GM12875 (cell line): ENCODE data around the gene ELMO1.

ENCODE experiments used
- H3K4me3 ChIP-seq: one replicate; pipeline ENCODE4 v1.5.1; 2011; ENCODE audit warnings: low read depth, low read length, control low read depth
- CTCF ChIP-seq: IDR thresholded peaks from 2 replicates; pipeline ENCODE4 v1.5.1; 2011; ENCODE audit warnings: low read depth, mild to moderate bottlenecking, control low read depth, inconsistent platforms, low read length, moderate library complexity, borderline replicate concordance; ENCODE audit not compliant: insufficient read depth

The ELMO1 gene

DNA sequence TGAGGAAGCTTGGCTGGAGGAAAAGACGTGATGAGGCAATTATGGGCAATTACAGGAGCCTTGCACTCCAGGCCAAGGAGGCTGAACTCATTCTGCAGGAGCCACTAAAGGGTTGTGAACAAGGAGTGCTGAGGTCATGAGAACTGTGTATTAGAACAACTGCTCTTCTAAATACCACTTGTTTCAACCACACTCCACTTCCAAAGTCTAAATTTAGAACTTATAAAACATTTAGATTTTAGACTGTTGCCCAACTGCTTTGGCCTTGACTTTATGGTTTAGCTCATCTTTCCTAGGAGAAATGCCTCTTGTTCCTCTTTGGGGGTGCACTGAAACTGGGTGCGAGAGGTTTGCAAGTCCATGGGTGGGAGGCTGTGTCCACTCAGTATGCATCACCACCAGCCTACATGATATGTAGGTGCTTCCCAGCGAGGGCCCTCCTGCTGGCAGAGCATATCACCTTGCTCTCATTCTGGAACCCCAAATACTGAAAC lies 524.7 kb downstream of the ELMO1 start:
- H3K4me3 ChIP-seq, result no peak overlapping the region
- no peak for TF ChIP-seq CTCF

GRCh38 chr7:36923185-36923584 lies 525.5 kb downstream of the ELMO1 start:
- no peak for TF ChIP-seq CTCF
- no peak overlapping the region for H3K4me3 ChIP-seq

- H3K4me3 ChIP-seq, result no peak overlapping the region
- no peak for TF ChIP-seq CTCF
Observed at GRCh38 chr7:36920433-36920832, 528.2 kb downstream of the ELMO1 start.

GRCh38 chr7:36919738-36920137 lies 528.9 kb downstream of the ELMO1 start:
- H3K4me3 ChIP-seq, result no peak overlapping the region
- TF ChIP-seq CTCF, result no peak

GRCh38 chr7:36918591-36918990 lies 530.1 kb downstream of the ELMO1 start:
- no peak for TF ChIP-seq CTCF
- H3K4me3 ChIP-seq, result no peak overlapping the region

GRCh38 chr7:36916619-36917018 lies 532.0 kb downstream of the ELMO1 start:
- TF ChIP-seq CTCF, result no peak

DNA sequence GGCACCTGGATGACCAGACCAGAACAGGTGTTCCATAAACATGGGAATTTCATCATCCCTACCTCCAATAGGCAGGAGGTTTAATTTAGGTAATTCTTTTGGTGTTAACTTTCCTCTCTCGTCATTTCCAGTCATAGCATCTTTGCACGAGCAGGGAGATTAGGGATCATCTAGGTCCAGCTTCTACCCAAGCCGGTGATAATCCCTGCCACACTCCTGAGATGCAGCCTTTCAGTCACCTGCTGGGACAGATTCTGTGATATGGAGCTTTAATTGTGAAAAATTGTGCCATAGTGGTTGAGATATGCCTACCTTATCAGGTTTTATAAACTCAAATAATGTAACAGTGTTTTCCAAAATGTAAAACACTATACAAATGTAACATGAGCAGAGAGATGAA lies 532.5 kb downstream of the ELMO1 start:
- no peak overlapping the region for H3K4me3 ChIP-seq
- TF ChIP-seq CTCF, result no peak

More at GRCh38 chr7:36916619-36917018, 532.0 kb downstream of the ELMO1 start:
- H3K4me3 ChIP-seq, result no peak overlapping the region
